Jurkat, Clone E6-1 (cell line): ENCODE results near the gene SLC1A7.

Source experiments
- DNase-seq: peaks from one replicate; pipeline ENCODE4 v3.0.0-alpha.2; 2011; ENCODE audit warnings: low read depth, low spot score
- H3K4me3 ChIP-seq: 2 replicates; pipeline ENCODE4 v1.5.1; 2011; ENCODE audit warnings: mild to moderate bottlenecking, low read length, control low read depth, moderate library complexity

SLC1A7 gene

DNA sequence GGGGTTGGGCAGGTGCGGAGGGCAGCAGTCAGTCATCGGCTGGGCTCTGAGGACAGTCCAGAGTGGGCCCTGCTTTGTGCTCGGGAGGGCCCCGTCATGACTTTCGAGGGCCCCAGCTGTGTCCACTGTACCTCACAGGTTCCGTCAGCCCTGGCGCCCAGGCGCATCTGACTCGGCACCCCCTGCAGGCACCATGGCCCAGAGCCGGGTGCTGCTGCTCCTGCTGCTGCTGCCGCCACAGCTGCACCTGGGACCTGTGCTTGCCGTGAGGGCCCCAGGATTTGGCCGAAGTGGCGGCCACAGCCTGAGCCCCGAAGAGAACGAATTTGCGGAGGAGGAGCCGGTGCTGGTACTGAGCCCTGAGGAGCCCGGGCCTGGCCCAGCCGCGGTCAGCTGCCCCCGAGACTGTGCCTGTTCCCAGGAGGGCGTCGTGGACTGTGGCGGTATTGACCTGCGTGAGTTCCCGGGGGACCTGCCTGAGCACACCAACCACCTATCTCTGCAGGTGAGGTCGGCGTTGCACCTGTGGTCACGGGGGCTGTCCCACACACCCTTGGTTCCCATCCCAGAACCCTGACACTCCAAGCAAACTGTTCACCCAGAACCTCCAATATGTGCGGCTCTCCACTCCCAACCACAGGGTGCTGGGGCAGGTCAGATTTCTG lies 72.6 kb downstream of the SLC1A7 start:
- no peak for DNase-seq
- H3K4me3 ChIP-seq: no peak overlapping the region

DNA sequence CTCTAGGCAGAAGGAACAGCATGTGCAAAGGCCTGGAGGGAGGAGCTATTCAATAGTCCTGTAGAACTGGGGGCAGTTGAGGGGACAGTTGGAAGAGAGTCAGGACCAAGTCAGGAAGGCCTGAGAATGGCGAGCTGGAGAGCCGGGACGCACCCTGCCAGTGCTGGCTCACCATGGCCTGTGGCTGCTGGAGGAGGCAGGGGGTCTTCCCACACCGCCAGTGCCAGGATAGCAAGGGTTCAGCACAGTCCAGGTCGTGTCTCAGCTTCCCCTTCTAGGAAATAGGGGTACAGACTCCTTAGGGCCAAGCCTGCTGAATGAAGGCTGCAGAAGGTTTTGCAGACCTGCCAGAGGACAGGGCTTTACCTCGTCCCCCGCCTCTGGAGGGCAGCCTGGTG lies 73.2 kb downstream of the SLC1A7 start:
- no peak overlapping the region for H3K4me3 ChIP-seq
- no peak for DNase-seq

DNA sequence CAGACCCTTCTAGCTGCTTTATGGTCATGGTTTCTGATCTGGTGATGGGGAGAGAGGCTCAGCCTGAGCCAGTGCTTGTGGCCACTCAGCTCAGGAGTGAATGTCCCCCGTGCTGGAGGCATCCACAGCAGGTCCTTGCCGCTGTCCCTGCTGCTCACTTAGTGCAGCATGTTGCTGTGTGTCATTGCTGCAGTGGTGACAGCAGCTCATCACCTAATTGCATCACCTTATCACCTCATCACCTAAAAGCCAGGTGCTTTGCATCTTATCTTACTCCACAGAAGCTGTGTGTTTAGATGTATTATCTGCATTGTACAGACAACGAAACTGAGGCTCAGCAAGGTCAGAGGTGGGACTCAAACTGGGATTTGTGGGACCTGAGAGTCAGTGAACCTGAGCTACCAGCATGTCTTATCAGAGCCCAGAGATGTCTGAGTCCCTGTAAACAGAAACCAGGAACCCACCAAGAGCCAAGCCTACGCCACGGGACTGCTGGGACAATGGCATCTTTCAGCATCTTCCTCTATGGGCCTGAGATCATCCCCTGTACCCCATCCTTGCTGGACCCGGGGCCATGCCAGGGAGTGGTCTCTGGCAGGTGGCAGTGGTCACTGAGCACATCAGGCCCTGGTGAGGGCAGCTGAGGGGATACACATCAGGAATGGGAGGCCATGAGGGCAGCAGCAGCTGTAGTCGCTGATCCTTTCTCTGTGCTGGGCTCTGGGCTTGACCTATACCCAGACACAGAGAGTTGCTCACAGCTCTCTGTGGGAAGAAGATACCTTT lies 73.9 kb downstream of the SLC1A7 start:
- no peak overlapping the region for H3K4me3 ChIP-seq
- DNase-seq: no peak

DNA sequence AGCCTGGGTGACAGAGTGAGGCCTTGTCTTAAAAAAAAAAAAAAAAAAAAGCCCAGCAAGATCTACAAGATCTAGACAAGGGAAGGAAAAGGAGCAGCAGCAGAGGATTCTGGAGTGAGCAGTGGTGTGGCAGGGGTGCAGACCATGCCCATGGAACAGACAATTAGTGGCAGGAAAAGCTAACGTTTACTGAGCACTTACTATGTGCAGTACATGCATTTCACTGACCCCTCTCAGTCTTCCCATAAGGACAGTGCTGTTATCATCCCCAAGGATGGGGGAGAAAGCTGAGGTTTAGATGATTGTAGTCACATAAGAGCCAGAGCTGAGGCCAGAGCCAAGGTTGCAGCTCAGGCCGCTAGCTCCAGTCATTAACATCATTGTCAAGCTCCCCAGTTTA lies 74.6 kb downstream of the SLC1A7 start:
- no peak overlapping the region for H3K4me3 ChIP-seq
- no peak for DNase-seq

DNA sequence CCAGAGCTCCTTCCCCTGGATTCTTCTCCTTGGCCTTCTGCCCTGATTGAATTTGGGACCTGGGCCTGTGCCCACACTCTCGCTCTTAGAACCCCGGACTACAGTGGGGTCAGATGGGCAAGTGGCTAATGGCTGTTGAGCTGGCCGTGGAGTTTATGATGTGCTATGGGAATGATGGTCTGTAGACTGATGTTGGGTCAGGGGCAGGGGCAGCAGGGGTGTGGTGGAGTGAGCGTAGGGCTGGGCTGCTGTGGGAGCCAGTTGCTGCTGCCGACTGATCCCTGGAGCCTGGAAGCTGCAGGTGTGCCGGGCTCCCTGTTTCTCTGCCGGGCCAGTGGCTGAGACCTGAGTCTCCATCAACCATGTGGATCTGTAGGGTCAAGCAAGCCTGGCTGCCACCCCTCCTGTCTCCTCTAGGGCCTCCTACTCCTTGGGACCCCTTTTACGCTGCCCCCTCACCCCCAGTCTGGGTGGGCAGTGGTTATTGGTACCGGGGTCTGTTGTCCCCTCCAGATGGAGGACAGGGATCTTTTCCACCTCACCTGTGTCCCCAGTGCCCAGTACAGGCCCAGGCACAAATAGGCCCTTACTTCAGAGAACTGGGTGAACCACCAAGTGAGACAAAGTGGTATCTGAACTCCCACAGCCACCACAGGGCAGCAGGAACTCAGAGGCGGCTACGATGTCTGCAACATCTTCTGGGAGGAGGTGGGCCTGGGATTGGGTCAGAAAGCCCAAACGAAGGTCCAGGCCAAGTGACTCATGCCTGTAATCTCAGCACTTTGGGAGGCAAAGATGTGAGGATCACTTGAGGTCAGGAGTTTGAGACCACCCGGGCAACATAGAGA lies 75.3 kb downstream of the SLC1A7 start:
- H3K4me3 ChIP-seq: no peak overlapping the region
- DNase-seq: no peak

DNA sequence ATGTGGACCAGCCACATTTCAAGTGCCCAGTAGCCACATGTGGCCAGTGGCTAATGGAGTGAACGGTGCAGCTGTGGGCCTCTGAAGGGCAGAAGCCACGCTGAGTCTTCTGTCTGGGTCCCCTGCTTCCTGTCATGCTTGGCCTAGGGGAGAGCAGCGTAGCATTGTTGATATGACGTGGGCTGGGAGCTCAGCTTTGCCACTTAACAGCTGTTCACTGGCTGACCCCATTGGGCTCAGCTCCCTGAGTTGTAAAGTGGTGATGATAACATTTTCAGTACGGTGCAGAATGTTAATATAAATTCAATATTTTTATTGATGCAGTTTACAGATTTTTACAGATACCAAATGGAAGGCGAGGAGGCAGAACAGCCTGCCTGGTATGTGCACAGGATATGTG lies 76.0 kb downstream of the SLC1A7 start:
- no peak for DNase-seq
- H3K4me3 ChIP-seq: no peak overlapping the region

DNA sequence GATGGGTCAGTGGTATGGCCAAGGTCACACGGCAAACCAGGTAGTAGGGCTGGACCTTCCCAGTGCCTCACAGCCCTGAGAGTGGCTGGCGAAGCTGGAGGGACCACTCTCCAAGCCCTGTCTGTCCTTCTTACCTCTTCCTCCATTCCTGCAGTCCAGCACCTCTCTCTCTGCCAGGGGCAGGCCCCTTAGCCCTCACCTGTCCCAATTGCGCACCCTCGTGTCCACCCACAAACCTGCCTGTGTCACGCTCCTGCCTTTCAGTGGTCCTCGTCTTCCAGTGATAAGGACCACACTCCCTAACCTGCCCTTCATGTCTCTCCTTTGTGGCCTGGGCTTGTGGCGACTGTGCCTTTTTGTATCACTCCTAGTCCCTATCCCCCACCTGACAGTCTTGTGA lies 77.0 kb downstream of the SLC1A7 start:
- no peak overlapping the region for H3K4me3 ChIP-seq
- DNase-seq: no peak

DNA sequence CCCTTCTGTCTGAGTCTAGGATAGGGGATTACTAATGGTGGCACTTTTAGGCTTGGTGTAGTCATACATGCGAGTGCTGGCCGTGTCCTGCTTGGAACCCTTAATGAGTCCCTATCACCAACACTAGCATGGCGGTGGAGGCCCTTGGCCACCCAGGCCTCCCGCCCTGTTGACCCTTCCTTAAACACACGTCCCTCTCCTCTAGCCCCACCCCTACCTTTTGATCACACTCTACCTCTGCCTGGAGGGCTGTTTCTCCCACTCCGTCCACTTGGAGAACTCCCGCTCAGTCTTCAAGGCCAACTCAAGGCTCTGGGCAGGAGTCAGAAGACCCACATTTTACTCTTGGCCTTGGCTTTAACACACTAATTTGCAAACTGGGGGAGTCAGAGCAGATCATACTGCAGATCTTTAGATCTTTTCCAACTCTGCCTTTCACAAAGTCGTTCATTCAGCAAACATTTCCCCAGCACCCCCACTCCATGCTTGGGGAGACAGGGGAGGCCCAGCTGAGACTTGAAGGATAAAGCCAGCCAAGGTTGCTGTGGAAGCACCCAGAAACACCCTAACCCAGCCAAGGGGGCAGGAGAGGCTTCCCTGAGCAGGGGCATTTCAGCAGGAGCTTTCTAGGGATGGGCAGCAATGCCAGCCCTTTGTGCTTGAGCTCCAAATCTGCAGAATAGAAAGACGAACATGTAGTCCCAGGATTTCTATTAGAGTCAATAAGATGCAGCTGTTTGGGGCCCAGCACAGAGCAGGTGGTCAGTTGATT lies 78.5 kb downstream of the SLC1A7 start:
- no peak for DNase-seq
- no peak overlapping the region for H3K4me3 ChIP-seq

DNA sequence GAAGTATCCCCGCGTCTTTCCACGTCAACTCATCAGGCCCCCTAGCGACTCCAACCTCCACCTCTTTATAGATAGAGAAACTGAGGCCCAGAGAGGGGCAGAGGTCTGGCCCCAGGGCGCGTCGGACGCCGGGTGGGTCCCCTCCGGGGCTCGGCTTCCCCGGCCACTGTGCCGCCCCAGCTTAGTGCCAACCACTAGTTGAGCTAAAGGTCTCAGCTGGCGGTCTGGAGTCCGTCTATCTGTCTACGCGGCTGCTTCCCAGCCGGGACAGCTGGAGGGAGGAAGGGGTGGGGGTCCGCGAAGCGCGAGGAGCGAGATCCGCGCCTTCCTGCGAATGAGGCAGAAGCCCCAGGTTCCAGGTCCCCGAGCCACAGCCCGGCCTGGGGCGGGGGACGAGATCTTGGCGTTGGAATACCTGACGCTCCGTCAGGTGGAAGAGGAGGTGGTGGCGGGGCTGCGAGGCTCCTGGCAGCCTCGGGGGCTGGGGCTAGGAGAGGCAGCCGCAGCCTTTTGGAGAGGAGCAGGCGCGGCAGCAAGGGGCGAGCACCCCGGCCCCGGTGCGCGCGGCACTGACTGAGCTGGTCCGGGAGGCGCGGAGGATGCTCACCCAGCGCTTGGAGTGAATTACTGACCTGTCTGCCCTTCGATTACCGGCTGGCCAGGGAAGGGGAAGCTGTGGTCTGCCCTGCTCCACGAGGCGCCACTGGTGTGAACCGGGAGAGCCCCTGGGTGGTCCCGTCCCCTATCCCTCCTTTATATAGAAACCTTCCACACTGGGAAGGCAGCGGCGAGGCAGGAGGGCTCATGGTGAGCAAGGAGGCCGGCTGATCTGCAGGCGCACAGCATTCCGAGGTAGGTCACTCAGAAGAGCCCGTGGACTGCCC lies 79.5 kb downstream of the SLC1A7 start:
- no peak for DNase-seq
- H3K4me3 ChIP-seq: peak overlapping the region; percentile 37

DNA sequence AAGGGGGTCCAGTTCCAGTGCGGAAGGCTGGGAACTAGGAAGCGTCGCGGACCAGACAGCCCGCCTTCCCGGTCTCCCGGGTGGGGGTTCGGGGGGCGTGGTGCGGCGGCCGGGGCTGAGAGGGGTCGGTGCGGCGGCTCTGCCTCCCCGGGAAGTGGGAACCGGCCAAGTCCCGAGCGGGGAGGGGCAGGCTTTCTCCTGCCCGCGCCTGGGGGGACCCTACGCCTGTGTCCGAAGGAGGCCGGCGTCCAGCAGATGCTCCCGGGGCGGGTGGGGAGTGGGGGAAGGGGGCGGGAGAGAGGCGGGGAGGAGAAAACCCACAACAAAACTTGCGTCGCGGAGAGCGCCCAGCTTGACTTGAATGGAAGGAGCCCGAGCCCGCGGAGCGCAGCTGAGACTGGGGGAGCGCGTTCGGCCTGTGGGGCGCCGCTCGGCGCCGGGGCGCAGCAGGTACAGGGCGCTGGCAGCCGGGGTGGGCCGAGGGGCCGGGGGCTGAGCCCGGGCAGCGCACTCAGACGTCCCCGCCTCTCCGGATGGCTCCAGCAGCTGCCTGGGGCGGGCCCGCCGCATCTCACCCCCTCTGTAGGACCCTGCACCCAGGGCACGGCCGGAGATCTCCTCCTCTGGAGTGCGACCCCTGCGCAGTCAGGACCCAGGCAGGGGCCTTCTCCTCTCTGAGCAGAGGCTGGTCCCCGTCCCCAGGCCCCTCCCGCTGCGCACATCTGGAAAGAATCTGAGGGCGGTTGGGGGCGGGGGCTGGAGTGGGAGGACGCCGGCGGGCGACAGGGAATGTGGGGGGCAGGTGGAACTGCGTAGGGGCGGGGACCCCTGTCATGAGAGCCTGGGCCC lies 80.4 kb downstream of the SLC1A7 start, which contains the start of gene PODN:
TSS of gene PODN (plus strand) at position 355 of the 849 bp plus-strand sequence. CDS start 7,643 bp downstream, outside the sequence.
- DNase-seq: no peak

DNA sequence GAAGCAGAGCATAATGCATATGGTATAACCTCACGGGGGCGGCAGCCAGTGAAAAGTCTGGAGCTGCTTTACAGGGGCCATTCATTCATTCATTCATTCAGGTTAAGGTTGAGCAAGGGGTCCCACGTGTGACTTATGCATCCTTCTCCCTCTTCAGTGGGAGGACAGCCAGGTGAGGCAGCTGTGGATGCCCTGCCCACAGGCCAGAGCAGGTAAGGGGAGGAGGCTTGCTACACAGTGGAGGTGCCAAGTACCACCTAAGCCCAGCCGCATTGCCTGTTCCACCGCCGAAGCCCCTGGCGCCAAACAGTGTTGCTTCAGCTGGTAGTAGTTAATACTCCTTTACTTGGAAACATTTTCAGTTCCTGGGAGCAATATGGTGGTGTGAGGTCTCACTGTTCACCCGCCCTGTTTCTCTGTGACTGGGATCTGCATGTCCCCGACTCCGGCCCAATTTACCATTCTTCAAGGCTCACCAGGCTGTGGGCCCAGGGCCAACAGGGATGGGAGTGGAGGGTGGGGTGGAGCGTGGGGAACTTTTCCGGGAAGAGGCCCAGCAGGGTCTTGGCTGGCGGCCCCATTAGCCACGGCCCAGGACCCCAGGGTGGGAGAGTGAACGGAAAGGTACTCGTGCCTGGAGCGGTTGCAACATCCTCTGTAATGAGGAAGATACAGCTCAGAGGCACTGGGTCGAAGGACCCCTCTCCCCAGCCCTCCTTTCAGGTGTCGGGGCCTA lies 81.1 kb downstream of the SLC1A7 start:
- H3K4me3 ChIP-seq: no peak overlapping the region
- no peak for DNase-seq

More for the DNA sequence above, 80.4 kb downstream of the SLC1A7 start, which contains the start of gene PODN:
- peak within 1 kb of the TSS; percentile 37 for H3K4me3 ChIP-seq

DNA sequence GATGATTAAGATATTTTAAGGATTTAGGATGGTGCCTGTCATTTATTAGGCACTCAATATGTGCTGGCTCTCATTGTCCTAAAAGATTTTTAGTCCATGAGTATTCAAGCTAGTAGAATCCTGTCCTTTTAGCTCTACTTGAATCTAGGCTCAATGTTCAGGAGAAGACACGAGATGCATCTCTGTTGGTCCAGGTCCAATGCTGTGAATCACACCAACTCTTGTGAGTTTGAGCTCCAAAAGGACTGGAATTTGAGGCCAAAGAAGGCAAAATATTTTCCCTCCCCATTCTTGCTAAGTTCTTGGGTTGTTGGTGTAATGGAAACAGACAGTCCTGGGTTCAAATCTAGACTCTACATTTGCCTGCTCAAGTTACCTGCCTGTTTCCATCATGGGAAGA lies 81.9 kb downstream of the SLC1A7 start:
- DNase-seq: no peak
- no peak overlapping the region for H3K4me3 ChIP-seq

DNA sequence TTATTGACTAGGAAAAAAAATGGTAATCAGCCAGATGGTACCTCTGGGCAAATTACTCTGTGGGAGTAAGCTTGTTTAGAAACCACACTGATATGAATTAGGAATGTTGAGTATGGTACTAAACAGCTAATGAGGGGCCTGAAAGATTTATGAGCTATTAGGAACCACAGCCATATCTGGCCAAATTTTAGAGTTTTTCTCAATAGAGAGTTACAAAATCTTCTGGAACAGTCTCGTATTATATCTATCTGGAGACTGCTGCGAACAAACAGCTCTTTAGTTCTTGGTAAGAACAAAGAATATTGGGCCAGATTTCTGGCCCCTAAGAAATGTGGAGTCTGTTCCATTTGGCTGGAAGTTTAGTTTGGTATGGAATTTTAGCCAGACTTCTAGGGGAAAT lies 85.3 kb downstream of the SLC1A7 start:
- H3K4me3 ChIP-seq: no peak overlapping the region
- DNase-seq: no peak

DNA sequence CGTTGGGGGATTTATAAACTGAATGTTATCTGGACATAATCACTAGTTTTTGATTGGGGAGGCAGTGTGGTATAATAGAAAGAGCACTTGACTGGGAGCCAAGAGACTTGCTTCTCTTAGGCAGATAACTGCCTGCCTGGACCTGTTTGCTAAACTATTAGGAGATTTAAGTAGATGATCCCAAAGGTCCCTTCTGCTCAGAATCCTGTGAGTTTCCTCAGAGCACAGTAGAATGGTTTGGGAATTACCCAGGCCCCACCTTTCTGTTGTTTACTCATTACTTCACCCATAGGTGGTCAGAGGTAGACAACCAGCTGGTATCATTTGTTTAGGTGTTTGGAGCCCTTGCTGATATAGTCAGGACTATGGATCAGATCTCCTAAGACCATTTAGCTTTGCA lies 90.8 kb downstream of the SLC1A7 start:
- no peak for DNase-seq
- no peak overlapping the region for H3K4me3 ChIP-seq

DNA sequence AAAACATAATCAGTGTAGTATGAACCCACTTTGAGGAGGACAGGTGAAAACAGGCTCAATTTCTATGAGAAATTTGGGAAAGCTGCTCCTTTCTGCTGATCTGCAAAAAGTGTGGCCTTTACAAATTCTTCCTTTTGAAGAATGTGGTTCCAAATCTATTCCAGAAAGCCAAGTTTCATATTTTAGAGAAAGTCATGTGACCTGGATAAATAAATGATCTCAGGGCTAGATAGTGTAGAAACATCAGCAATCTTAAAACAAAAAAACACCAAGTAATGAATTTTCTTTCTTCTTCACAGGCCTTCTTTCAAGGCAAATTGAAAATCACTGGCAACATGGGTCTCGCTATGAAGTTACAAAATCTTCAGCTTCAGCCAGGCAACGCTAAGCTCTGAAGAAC lies 92.1 kb downstream of the SLC1A7 start:
- no peak overlapping the region for H3K4me3 ChIP-seq
- no peak for DNase-seq

DNA sequence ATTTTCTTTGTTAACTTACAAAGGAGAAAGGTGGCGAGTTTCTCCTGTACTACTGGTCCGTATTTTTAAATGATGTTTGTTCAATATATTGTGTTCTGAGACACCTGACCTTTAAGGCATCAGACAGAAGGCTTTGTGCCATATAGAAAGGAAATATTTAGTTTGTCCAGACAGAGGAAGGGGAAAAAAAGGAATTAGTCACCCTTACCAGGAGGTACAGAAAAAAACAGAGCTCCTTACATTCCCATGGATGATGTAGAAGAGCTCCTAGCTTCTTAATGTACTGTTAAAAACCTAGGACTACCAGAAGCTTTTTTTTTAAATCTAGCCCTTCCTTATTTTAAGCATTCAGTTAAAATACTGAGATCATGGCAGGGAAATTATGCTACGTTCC lies 92.9 kb downstream of the SLC1A7 start:
- no peak overlapping the region for H3K4me3 ChIP-seq
- no peak for DNase-seq
